Upper lobe of left lung (tissue), 4 donors: Measurements from ENCODE around the gene SLIRP.

ENCODE experiments used
- CTCF ChIP-seq, 6 experiments: fragments of 450-650 bp in 4 of 6; fragments of 200-600 bp in 2 of 6; sonication (generic) in 2 of 6; IDR thresholded peaks; one replicate each; pipeline ENCODE4 v1.5.1; 2016 to 2019; ENCODE audit warnings: antibody characterized with exemption in 6 of 6
- POLR2A ChIP-seq, 4 donors: fragments of 450-650 bp; IDR thresholded peaks; one replicate each; pipeline ENCODE4 v1.5.1; 2016 to 2017; ENCODE audit warnings: antibody characterized with exemption in 4 of 4, mild to moderate bottlenecking in 2 of 4
- POLR2AphosphoS5 ChIP-seq, 2 donors: sonication (generic); formaldehyde crosslinking; IDR thresholded peaks; one replicate each; pipeline ENCODE4 v1.5.1; 2017; ENCODE audit warnings: antibody characterized with exemption in 2 of 2

GRCh38 chr14:77717608-77718305 lies 9.9 kb downstream of the SLIRP start:
- TF ChIP-seq POLR2A (IDR thresholded peaks at IDR 0.05) = no peak
- TF ChIP-seq CTCF (IDR thresholded peaks at IDR 0.05) = no peak
- no peak for TF ChIP-seq POLR2AphosphoS5 (IDR thresholded peaks at IDR 0.05)
